GM19328 (cell line): Measurements from ENCODE around the gene RCAN3.

Experiments used
- ATAC-seq: cut with Tn5 transposase; IDR thresholded peaks from one replicate; pipeline ENCODE4 v1.9.1; 2021; ENCODE audit warnings: mild to moderate bottlenecking, moderate library complexity; ENCODE audit not compliant: unreplicated experiment

RCAN3 gene

GRCh38 chr1:24572301-24572700 lies 69.7 kb downstream of the RCAN3 start:
- no peak for ATAC-seq

- ATAC-seq = no peak
Measured at GRCh38 chr1:24575905-24576587, 73.4 kb downstream of the RCAN3 start.

GRCh38 chr1:24578846-24579245 lies 76.2 kb downstream of the RCAN3 start:
- no peak for ATAC-seq

- no peak for ATAC-seq
Measured at GRCh38 chr1:24580756-24581155, 78.1 kb downstream of the RCAN3 start.

- ATAC-seq = no peak
Measured at GRCh38 chr1:24584171-24584647, 81.6 kb downstream of the RCAN3 start.

GRCh38 chr1:24586119-24586518 lies 83.5 kb downstream of the RCAN3 start:
- ATAC-seq = no peak

GRCh38 chr1:24586970-24587820 lies 84.6 kb downstream of the RCAN3 start:
- no peak for ATAC-seq

- no peak for ATAC-seq
Measured at GRCh38 chr1:24588573-24588972, 85.9 kb downstream of the RCAN3 start.

- ATAC-seq = no peak
Measured at GRCh38 chr1:24589200-24589599, 86.6 kb downstream of the RCAN3 start.
